Right lobe of liver (tissue), 6 donors: ENCODE measurements around the gene TJP1. TPM values are rescaled to one million over a fixed set of nuclear protein-coding genes. Genes with fewer than 3 reads are reported as not detected.
A peak's percentile ranks its signal among the peaks of the same experiment; 100 is the strongest.

Source experiments
- ATAC-seq, 4 donors: fragments of 200-7000 bp; cut with Tn5 transposase; one replicate each; pipeline ENCODE4 v1.9.1; 2020; ENCODE audit warnings: mild to moderate bottlenecking in 4 of 4, moderate library complexity in 4 of 4
- DNase-seq, 3 donors: peaks; one replicate each; pipeline ENCODE4 v3.0.0-alpha.2; 2020
- H3K27ac ChIP-seq, 3 donors: fragments of 200-600 bp; one replicate each; pipeline ENCODE4 v1.8.0; 2022
- H3K27me3 ChIP-seq, 2 donors: fragments of 200-600 bp; one replicate each; pipeline ENCODE4 v1.8.0; 2022
- H3K36me3 ChIP-seq, 4 donors: fragments of 200-600 bp; sonication (generic) in 1 of 4; one replicate each; pipeline versions ENCODE4 v1.5.1 to v1.8.0; 2017 to 2022; ENCODE audit warnings: control low read depth in 1 of 4
- H3K4me1 ChIP-seq, 4 donors: fragments of 200-600 bp; sonication (generic) in 1 of 4; one replicate each; pipeline versions ENCODE4 v1.5.1 to v1.8.0; 2017 to 2022; ENCODE audit warnings: control low read depth in 1 of 4
- H3K4me3 ChIP-seq, 3 donors: fragments of 200-600 bp; one replicate each; pipeline ENCODE4 v1.8.0; 2022
- H3K9me3 ChIP-seq, 4 donors: fragments of 200-600 bp; sonication (generic) in 1 of 4; one replicate each; pipeline versions ENCODE4 v1.5.1 to v1.8.0; 2017 to 2022; ENCODE audit warnings: control low read depth in 1 of 4
- CTCF ChIP-seq, 4 donors: fragments of 200-600 bp in 3 of 4; fragments of 450-650 bp in 1 of 4; IDR thresholded peaks; one replicate each; pipeline versions ENCODE4 v1.5.1 to v1.8.0; 2016 to 2022; ENCODE audit warnings: antibody characterized with exemption in 4 of 4, mild to moderate bottlenecking in 2 of 4
- POLR2A ChIP-seq: fragments of 450-650 bp; IDR thresholded peaks from one replicate; pipeline ENCODE4 v1.6.1; 2017; ENCODE audit warnings: antibody characterized with exemption, mild to moderate bottlenecking
- WGBS: methylation state at CpG from one replicate; pipeline ENCODE4 v1.1.6; 2018; ENCODE audit warnings: low coverage, low lambda C conversion rate; ENCODE audit not compliant: insufficient coverage; ENCODE audit errors: missing lambda C conversion rate; 5-methylcytosine and 5-hydroxymethylcytosine counted together
- intact Hi-C, 2 donors: fragments of 100-400 bp; cut with DNase I; formaldehyde crosslinking; loops; one replicate each; pipeline versions ENCODE4 v1.11.2 to v1.14.1; 2022
- total RNA-seq, 6 experiments: library from RNA; depleted of rRNA in 2 of 6; stranded (reverse); fragments of >200 nt in 2 of 6; fragmentation: NEBNext Ultra II Directional in 3 of 6; extraction: Animal tissue kit (Norgen Biotek cat#: 25700) in 3 of 6; gene quantifications; one replicate each; pipeline versions ENCODE4 v1.1.0 to v1.2.4, GENCODE V29; 2016 to 2023
- donor health status: DM: no; HTN: yes; CAD: no.
- donor health status: DM: no; HTN: no; CAD: no.
- donor health status: DM: no; HTN: no; CAD: no.
- donor health status: DM: no; HTN: yes; CAD: no.
- donor health status: DM: no; HTN: yes; CAD: no.

The TJP1 gene
- total RNA-seq, 6 experiments from 2014 or later = 22.5 to 57.3 (median 35.9) TPM

- Histone ChIP-seq H3K27me3 (no peaks in the 10 kb centered on the region), H3K36me3 (peaks cover 0 to 17% (median 7%) of the 10 kb centered on the region in 4 donors), H3K4me1 (peaks cover 0 to 73% (median 23%) of the 10 kb centered on the region in 4 donors), H3K27ac (peak overlapping the region in 2 of 3 donors; percentile 8 to 21), H3K4me3 (no peak overlapping the region), H3K9me3 (no peaks in the 10 kb centered on the region)
- DNase-seq (no peak), ATAC-seq (no peak)
- WGBS = 57% methylated on average over 7 of the region's 8 CpGs
- no peak for TF ChIP-seq CTCF (IDR thresholded peaks at IDR 0.05)
- no peak for TF ChIP-seq POLR2A
- intact Hi-C loops = no loop called here
These were observed 110.7 kb downstream of the TJP1 start for GRCh38 chr15:29711531-29711930.

DNA sequence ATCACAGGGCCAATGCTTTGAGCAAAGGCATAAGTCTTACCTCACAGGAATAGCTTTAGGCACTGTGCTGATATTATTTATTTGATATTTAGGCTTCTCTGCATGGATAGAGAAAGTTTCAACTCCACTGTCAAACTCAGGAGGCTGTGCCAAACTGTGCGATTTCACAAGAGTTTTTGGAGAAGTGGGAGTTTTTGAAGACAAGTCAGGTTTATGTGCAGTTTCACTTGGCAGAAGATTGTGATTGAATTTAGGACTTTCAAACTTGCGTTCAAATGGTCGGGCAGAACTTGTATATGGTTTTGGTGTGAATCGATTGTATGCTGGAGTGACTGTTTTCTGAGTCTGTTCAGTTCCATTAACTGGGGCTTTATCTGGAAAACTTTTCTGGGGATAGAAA is 113.7 kb downstream of the TJP1 start:
- peak overlapping the region in 2 of 3 donors; percentile 57 to 62 for H3K27ac ChIP-seq
- no peaks in the 10 kb centered on the region for H3K9me3 ChIP-seq
- peaks cover 0 to 26% (median 3%) of the 10 kb centered on the region in 4 donors for H3K36me3 ChIP-seq
- H3K4me3 ChIP-seq = no peak overlapping the region
- H3K27me3 ChIP-seq = no peaks in the 10 kb centered on the region
- TF ChIP-seq CTCF (IDR thresholded peaks at IDR 0.05) (no peak), POLR2A (no peak)
- H3K4me1 ChIP-seq = peaks cover 0 to 65% (median 23%) of the 10 kb centered on the region in 4 donors
- ATAC-seq (peak; percentile 66 to 77 (median 68)), DNase-seq (peak in 1 of 3 donors; percentile 77)
- WGBS = 24% methylated on average over 4 of the region's 4 CpGs
- intact Hi-C loops = no loop called here

DNA sequence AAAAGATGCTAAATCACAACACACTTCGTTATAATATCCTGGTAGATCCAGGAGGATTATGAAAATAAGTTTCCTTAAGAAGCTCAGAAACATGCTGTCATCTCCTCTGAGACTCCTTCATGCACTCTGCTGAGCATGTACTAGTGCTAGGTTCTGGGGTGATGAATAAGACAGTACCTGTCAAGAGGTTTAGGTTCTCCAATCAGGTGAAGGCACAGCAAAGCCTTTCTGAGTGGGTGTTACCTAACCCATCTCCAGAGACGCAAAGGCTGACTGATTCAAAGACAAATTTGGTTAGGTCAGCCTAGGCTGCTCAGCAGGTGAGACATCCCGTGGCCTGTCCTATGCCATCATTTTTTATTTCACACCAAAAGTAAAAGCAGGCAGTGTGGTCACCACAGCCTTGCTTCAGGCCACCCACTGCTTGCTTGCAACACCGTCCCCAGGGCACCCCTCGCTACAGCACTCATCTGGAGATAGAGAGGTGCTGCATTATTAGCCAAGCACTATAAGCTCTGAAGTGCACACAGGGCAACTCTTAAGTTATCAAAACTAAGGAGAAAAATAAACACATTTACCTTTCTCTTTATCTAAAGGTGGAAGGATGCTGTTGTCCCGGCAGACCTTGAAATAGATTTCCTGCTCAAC is 117.2 kb downstream of the TJP1 start:
- Histone ChIP-seq H3K36me3 (peaks cover 0 to 27% (median 3%) of the 10 kb centered on the region in 4 donors), H3K9me3 (no peaks in the 10 kb centered on the region), H3K4me3 (no peak overlapping the region), H3K27ac (no peak overlapping the region), H3K27me3 (no peaks in the 10 kb centered on the region), H3K4me1 (peaks cover 0 to 57% (median 28%) of the 10 kb centered on the region in 4 donors)
- TF ChIP-seq POLR2A = no peak
- no peak for TF ChIP-seq CTCF (IDR thresholded peaks at IDR 0.05)
- intact Hi-C loops = no loop called here
- no peak for DNase-seq
- WGBS = 91% methylated on average over 4 of the region's 6 CpGs
- no peak for ATAC-seq

GRCh38 chr15:29701151-29701550 is 121.1 kb downstream of the TJP1 start:
- H3K4me1 ChIP-seq = peaks cover 0 to 48% (median 15%) of the 10 kb centered on the region in 4 donors
- WGBS = 36% methylated on average over 5 of the region's 5 CpGs
- H3K36me3 ChIP-seq = peaks cover 0 to 27% (median 3%) of the 10 kb centered on the region in 4 donors
- DNase-seq (no peak), ATAC-seq (peak; percentile 72 to 79 (median 75))
- H3K9me3 ChIP-seq = no peaks in the 10 kb centered on the region
- intact Hi-C loops = no loop called here
- H3K27ac ChIP-seq = peak overlapping the region in 2 of 3 donors; percentile 38 to 43
- TF ChIP-seq POLR2A (no peak), CTCF (IDR thresholded peaks at IDR 0.05) (no peak)
- H3K4me3 ChIP-seq = no peak overlapping the region
- H3K27me3 ChIP-seq = no peaks in the 10 kb centered on the region
